AG04449 (cell line): Measurements from ENCODE around the gene MGAT4C.

Experiments used
- CTCF ChIA-PET: fragments of 350-600 bp; formaldehyde crosslinking; extraction: SDS; loops from one replicate; lab custom pipeline; 2021; ENCODE audit warnings: antibody characterized with exemption; lab: Yijun Ruan, JAX
- POLR2A ChIA-PET: fragments of 400-600, 350-600 bp; formaldehyde crosslinking; extraction: SDS; loops from one replicate; lab custom pipeline; 2020; ENCODE audit warnings: antibody characterized with exemption, inconsistent platforms; lab: Yijun Ruan, JAX
- DNase-seq: peaks from one replicate; pipeline ENCODE4 v3.0.0-alpha.2; 2010; ENCODE audit warnings: low read depth, low spot score
- H3K4me3 ChIP-seq: 2 replicates; pipeline ENCODE4 v1.5.1; 2011; ENCODE audit warnings: low read depth, mild to moderate bottlenecking, control low read depth, low read length
- TF ChIP-seq, protein P1 (sequence below): IDR thresholded peaks from one replicate; pipeline ENCODE4 v1.5.1; 2011; ENCODE audit warnings: mild to moderate bottlenecking, moderate library complexity, low read length, control low read depth, inconsistent platforms; ENCODE audit not compliant: insufficient read depth; ENCODE audit errors: missing control alignments

Gene MGAT4C

DNA sequence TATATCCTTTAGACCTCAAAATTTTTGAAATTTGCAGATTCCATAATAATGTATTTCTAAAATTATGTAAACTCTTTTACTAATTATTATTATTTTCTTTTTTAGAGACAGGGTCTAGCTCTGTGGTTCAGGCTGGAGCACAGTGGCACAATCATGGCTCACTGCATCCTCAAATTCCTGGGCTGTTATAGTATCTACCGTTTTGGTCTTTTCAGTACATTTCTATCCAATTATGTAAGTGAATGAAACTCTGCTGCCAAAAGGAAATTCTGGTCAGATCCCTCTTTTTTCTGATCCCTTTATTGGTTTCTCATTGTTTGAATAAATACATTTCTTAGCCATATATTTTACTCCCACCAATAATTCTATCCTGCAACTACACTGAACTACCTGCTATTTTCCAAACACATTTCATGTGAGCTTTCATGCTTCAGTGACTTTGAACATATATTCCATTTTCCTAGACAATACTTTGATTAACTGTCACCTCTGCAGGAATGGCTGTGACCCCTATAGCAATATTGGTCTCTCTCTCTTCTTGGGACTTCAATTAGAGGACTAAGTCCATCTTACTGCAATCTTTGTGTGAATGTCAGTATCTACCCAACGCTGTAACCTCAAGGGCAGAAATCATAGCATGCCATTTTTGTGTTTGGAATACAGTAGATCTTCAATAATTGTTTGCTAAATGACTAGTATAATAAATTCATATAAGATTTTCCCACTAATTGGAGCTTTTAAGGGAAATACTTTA, 198.9 kb downstream of the MGAT4C start:
- DNase-seq, result no peak
- ChIA-PET CTCF (no interaction called here), POLR2A (no interaction called here)
- no peak overlapping the region for H3K4me3 ChIP-seq
- TF ChIP-seq, protein P1, sequence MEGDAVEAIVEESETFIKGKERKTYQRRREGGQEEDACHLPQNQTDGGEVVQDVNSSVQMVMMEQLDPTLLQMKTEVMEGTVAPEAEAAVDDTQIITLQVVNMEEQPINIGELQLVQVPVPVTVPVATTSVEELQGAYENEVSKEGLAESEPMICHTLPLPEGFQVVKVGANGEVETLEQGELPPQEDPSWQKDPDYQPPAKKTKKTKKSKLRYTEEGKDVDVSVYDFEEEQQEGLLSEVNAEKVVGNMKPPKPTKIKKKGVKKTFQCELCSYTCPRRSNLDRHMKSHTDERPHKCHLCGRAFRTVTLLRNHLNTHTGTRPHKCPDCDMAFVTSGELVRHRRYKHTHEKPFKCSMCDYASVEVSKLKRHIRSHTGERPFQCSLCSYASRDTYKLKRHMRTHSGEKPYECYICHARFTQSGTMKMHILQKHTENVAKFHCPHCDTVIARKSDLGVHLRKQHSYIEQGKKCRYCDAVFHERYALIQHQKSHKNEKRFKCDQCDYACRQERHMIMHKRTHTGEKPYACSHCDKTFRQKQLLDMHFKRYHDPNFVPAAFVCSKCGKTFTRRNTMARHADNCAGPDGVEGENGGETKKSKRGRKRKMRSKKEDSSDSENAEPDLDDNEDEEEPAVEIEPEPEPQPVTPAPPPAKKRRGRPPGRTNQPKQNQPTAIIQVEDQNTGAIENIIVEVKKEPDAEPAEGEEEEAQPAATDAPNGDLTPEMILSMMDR, result no peak

DNA sequence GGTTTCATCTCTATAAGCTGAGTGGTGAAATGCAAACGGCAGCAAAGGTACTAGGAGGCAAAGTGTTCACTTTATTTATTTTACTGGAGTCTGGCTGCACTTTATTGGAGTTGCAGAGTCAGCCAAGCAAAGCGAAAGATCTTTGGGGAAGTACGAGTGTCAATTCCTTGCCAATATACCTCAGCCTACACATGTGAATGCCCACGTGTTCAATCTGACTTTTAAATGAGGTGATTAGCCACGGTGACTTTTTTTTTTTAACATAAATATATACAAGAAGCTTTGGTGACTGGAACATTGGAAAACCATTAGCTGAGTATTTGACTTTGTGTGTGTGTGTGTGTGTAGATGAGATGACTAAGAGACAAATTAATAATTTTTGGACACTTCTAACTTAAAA, 203.3 kb downstream of the MGAT4C start:
- ChIA-PET CTCF (no interaction called here), POLR2A (no interaction called here)

DNA sequence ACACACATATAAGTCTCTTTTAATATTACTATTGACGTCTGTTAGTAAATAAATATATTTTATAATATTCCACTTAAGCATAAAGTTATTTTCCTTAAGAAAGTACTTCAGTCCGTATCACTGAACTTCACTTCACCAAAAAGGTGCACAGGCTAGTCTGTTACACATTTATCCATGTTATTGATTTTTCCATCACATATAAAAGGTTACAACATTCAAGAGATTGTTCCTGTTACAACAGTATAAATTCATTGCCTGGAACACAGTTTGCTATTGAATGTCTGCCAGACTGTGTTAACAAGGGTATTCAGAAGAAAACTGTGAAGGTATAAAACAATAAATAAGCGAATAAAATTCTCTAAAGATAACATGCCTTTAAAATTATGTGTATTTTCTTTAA, 206.2 kb downstream of the MGAT4C start:
- ChIA-PET CTCF (no interaction called here), POLR2A (no interaction called here)
- H3K4me3 ChIP-seq, result no peak overlapping the region
- TF ChIP-seq, protein P1, result no peak
- no peak for DNase-seq

More for the DNA sequence above, 203.3 kb downstream of the MGAT4C start:
- H3K4me3 ChIP-seq, result no peak overlapping the region
- TF ChIP-seq, protein P1, result no peak
- DNase-seq, result no peak

DNA sequence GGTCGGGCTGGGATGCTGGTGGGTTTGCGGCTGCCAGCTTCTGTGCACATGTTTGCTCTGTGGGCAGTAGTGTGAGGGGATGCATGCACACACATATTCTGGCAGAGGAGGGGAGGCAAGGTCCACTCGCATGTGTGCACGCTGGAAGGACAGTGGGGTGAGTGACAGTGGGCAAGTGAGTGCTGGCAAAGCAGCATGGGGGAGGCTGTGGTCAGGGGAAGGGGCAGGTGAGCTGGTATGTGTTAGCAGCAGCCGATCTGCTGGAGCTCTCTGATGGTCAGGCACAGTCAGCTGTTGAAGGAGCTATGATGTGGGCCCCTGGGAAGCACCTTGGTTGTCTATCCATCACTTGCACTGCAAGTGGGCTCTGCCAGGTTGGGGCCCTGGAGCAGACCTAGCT, 211.8 kb downstream of the MGAT4C start:
- no peak overlapping the region for H3K4me3 ChIP-seq
- DNase-seq, result no peak
- TF ChIP-seq, protein P1, result no peak
- CTCF ChIA-PET, result no interaction called here
- POLR2A ChIA-PET, result no interaction called here

DNA sequence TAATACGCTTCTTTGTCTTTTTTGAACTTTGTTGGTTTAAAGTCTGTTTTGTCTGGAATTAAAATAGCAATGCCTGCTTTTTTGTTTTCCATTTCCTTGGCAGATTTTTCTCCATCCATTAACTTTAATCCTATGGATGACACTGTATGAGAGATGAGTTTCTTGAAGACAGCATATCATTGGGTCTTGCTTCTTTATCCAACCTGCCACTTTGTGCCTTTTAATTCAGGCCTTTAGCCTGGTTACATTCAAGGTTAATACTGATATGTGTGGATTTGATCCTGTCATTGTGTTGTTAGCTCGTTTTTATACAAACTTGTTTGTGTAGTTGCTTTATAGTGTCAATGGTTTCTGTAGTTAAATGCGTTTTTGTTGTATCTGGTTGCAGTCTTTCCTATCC, 214.1 kb downstream of the MGAT4C start:
- TF ChIP-seq, protein P1, result no peak
- POLR2A ChIA-PET, result no interaction called here
- no peak overlapping the region for H3K4me3 ChIP-seq
- CTCF ChIA-PET, result no interaction called here
- no peak for DNase-seq

DNA sequence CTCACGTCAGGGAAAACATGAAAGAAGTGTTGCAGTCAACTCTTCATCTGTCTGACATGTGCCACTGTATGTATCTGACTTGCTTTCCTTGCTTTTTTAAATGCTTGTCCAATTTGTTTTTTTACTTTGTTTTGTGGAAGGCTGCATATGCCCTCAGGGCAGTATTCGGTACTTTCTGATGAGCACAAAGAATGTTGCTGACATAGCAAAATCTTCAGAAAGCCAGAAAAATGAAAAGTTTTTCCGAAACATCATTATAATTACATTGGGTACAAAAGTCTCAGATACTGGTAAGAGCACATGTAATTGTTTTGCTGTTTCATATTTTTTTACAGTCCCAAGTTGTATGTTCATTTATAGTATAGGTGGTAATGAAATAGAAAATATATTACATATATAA, 237.8 kb downstream of the MGAT4C start:
- POLR2A ChIA-PET, result no interaction called here
- CTCF ChIA-PET, result no interaction called here
- TF ChIP-seq, protein P1, result no peak
- no peak for DNase-seq
- no peak overlapping the region for H3K4me3 ChIP-seq
